GM19397 (cell line): ENCODE measurements around the gene GM2A.
"Not testable (repeated sequence)": the region's sequence is repeated elsewhere in the genome, so short reads cannot be mapped to it uniquely, and the experiment has no call there.

Source experiments
- ATAC-seq: cut with Tn5 transposase; IDR thresholded peaks from one replicate; pipeline ENCODE4 v1.9.1; 2021; ENCODE audit warnings: mild to moderate bottlenecking, moderate library complexity; ENCODE audit not compliant: unreplicated experiment

Gene GM2A

GRCh38 chr5:151251001-151251551, 1.9 kb upstream of the GM2A start:
- no peak for ATAC-seq

GRCh38 chr5:151251621-151252020, 1.4 kb upstream of the GM2A start:
- ATAC-seq: no peak

GRCh38 chr5:151253605-151253950, 593 bp downstream of the GM2A start:
- ATAC-seq: no peak

GRCh38 chr5:151254556-151254955, 1.6 kb downstream of the GM2A start:
- no peak for ATAC-seq

GRCh38 chr5:151254990-151255389, 2.0 kb downstream of the GM2A start:
- ATAC-seq: not testable (repeated sequence)

GRCh38 chr5:151255621-151256286, 2.8 kb downstream of the GM2A start:
- peak; percentile 30 for ATAC-seq

- ATAC-seq: peak; percentile 19
These were observed 4.8 kb downstream of the GM2A start for GRCh38 chr5:151257731-151258181.

- no peak for ATAC-seq
These were observed 5.2 kb downstream of the GM2A start for GRCh38 chr5:151258201-151258611.

GRCh38 chr5:151258816-151259215, 5.8 kb downstream of the GM2A start:
- ATAC-seq: no peak

- ATAC-seq: no peak
These were observed 6.9 kb downstream of the GM2A start for GRCh38 chr5:151259931-151260330.

GRCh38 chr5:151262532-151262931, 9.5 kb downstream of the GM2A start:
- no peak for ATAC-seq

- no peak for ATAC-seq
These were observed 11.1 kb downstream of the GM2A start for GRCh38 chr5:151264113-151264512.

GRCh38 chr5:151267491-151268260, 14.7 kb downstream of the GM2A start:
- no peak for ATAC-seq

GRCh38 chr5:151270599-151270998, 17.6 kb downstream of the GM2A start:
- peak; percentile 80 for ATAC-seq

- ATAC-seq: no peak
These were observed 18.4 kb downstream of the GM2A start for GRCh38 chr5:151271336-151271735.

GRCh38 chr5:151274666-151275065, 21.7 kb downstream of the GM2A start:
- ATAC-seq: no peak

GRCh38 chr5:151275803-151276202, 22.8 kb downstream of the GM2A start:
- ATAC-seq: no peak

GRCh38 chr5:151278845-151279244, 25.9 kb downstream of the GM2A start:
- no peak for ATAC-seq

- ATAC-seq: no peak
These were observed 27.5 kb downstream of the GM2A start for GRCh38 chr5:151280443-151280842.

- no peak for ATAC-seq
These were observed 28.1 kb downstream of the GM2A start for GRCh38 chr5:151281001-151281639.

- ATAC-seq: no peak
These were observed 30.3 kb downstream of the GM2A start for GRCh38 chr5:151283120-151283825.
